ENCODE results near the gene CD2AP.

Gene CD2AP

DNA sequence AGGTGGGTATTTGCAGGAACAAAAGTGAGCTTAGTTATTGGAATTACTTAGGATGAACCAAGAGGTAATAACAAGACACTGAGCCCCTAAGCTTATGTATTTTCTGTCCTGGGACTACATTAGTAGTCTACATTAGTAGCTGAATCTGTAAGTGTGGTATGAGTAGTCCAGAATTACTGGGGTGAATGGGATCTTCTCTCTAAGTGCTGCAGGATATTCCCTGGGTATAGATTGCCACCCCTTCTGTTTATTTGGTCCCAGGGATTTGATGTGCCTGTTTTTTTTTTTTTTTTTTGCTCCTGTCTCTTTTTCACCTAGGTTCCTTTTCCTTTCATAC is 5.9 kb downstream of the CD2AP start:
- no peak; the same call in 2 of the 3 replicates for ATAC-seq

DNA sequence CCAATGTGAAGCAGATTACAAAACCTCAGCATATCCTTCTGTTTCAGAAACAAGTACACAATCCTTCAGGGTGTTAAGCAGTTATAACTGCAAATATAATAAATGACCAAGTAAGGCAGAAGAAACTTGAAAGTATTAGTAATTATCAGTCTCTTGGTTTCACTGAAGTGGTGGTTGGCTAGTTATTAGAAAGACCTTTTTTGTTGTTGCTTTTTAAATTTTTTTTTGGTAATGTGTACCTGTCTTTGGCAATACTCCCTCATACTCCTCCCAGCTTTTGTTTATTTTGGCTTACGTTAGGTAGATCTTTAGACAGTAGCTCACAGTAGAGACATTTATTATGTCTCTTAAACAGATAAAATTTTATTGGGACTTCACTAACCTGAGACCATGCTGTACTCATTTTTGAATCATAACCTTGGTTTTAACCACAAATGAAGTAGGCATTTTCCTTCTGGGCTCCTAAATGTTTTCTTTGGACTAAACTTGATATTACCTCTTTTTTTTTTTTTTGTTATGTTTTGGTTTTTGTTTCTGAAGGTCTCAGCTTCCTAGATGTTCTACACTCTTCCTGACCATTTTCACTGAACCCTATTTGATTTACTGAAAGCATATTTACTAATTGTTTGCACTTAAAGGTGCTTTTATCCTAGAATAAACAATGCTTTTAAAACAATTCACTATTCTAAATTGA is 6.4 kb downstream of the CD2AP start:
- ATAC-seq: peak; percentile 23; the same call in 1 of the 3 replicates

More for the DNA sequence above, 5.9 kb downstream of the CD2AP start:
- TF ChIP-seq RARB (CRISPR knock-in tag; IDR thresholded peaks at IDR 0.05) (no peak), ISL1 (CRISPR knock-in tag; IDR thresholded peaks at IDR 0.05) (no peak), OSR1 (CRISPR knock-in tag; IDR thresholded peaks at IDR 0.05) (no peak)
- TF ChIP-seq, protein P1, sequence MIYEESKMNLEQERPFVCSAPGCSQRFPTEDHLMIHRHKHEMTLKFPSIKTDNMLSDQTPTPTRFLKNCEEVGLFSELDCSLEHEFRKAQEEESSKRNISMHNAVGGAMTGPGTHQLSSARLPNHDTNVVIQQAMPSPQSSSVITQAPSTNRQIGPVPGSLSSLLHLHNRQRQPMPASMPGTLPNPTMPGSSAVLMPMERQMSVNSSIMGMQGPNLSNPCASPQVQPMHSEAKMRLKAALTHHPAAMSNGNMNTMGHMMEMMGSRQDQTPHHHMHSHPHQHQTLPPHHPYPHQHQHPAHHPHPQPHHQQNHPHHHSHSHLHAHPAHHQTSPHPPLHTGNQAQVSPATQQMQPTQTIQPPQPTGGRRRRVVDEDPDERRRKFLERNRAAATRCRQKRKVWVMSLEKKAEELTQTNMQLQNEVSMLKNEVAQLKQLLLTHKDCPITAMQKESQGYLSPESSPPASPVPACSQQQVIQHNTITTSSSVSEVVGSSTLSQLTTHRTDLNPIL (CRISPR knock-in tag; IDR thresholded peaks at IDR 0.05; ENCODE audit: low read depth): no peak

DNA sequence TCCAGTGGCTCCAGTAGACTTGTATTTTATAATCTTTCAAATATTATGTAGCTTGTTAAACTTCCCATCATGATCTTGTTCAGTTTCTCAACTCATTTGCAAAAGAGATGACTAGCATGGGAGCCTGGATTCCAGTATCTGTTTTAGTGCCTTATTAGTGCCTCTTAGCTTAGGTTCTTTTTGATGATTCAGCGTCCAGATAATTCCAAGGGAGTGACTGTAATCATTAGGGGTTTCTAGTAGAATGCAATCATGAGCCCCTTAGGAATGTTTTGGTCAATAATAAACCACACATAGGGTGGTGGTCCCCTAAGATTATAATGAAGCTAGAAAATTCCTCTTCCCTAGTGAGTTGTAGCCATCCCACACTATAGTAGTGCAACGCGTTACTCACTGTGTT is 7.0 kb downstream of the CD2AP start:
- peak; percentile 70 for ATAC-seq
- no peak for TF ChIP-seq OSR1 (CRISPR knock-in tag; IDR thresholded peaks at IDR 0.05)
- TF ChIP-seq TCF4 (CRISPR knock-in tag; IDR thresholded peaks at IDR 0.05; ENCODE audit: borderline replicate concordance): no peak
- no peak for TF ChIP-seq CSDC2 (CRISPR knock-in tag; IDR thresholded peaks at IDR 0.05)
- no peak for TF ChIP-seq ZFP30 (CRISPR knock-in tag; IDR thresholded peaks at IDR 0.05)
- no peak for TF ChIP-seq ISL1 (CRISPR knock-in tag; IDR thresholded peaks at IDR 0.05)
- TF ChIP-seq, protein P2, sequence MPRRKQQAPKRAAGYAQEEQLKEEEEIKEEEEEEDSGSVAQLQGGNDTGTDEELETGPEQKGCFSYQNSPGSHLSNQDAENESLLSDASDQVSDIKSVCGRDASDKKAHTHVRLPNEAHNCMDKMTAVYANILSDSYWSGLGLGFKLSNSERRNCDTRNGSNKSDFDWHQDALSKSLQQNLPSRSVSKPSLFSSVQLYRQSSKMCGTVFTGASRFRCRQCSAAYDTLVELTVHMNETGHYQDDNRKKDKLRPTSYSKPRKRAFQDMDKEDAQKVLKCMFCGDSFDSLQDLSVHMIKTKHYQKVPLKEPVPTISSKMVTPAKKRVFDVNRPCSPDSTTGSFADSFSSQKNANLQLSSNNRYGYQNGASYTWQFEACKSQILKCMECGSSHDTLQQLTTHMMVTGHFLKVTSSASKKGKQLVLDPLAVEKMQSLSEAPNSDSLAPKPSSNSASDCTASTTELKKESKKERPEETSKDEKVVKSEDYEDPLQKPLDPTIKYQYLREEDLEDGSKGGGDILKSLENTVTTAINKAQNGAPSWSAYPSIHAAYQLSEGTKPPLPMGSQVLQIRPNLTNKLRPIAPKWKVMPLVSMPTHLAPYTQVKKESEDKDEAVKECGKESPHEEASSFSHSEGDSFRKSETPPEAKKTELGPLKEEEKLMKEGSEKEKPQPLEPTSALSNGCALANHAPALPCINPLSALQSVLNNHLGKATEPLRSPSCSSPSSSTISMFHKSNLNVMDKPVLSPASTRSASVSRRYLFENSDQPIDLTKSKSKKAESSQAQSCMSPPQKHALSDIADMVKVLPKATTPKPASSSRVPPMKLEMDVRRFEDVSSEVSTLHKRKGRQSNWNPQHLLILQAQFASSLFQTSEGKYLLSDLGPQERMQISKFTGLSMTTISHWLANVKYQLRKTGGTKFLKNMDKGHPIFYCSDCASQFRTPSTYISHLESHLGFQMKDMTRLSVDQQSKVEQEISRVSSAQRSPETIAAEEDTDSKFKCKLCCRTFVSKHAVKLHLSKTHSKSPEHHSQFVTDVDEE (CRISPR knock-in tag; IDR thresholded peaks at IDR 0.05): no peak
- no peak for TF ChIP-seq PPARA (CRISPR knock-in tag; IDR thresholded peaks at IDR 0.05; ENCODE audit: borderline replicate concordance)
- no peak for TF ChIP-seq ZNF70 (CRISPR knock-in tag; IDR thresholded peaks at IDR 0.05)
- no peak for TF ChIP-seq ZNF565 (CRISPR knock-in tag; conservative IDR thresholded peaks at IDR 0.05; ENCODE audit: low read depth)

More for the DNA sequence above, 6.4 kb downstream of the CD2AP start:
- peak; percentile 5; the same call in 1 of the 2 replicates for TF ChIP-seq ISL1 (CRISPR knock-in tag; IDR thresholded peaks at IDR 0.05)
- TF ChIP-seq CSDC2 (CRISPR knock-in tag; IDR thresholded peaks at IDR 0.05): no peak

DNA sequence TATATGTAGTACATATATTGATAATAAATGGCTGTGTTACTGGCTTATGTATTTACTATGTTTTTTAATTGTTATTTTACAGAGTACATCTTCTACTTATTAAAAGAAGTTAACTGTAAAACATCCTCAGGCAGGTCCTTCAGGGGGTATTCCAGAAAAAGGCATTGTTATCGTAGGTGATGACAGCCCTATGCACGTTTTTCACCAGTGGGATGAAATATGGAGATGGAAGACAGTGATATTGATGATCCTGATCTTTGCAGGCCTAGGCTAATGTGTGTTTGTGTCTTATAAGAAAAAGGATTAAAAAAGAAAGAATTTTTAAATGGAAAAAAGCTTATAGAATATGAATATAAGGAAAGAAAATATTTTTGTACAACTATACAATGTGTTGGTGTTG is 7.5 kb downstream of the CD2AP start:
- no peak for ATAC-seq
- no peak for TF ChIP-seq ZC3H10 (CRISPR knock-in tag; IDR thresholded peaks at IDR 0.05)
- TF ChIP-seq, protein P3, sequence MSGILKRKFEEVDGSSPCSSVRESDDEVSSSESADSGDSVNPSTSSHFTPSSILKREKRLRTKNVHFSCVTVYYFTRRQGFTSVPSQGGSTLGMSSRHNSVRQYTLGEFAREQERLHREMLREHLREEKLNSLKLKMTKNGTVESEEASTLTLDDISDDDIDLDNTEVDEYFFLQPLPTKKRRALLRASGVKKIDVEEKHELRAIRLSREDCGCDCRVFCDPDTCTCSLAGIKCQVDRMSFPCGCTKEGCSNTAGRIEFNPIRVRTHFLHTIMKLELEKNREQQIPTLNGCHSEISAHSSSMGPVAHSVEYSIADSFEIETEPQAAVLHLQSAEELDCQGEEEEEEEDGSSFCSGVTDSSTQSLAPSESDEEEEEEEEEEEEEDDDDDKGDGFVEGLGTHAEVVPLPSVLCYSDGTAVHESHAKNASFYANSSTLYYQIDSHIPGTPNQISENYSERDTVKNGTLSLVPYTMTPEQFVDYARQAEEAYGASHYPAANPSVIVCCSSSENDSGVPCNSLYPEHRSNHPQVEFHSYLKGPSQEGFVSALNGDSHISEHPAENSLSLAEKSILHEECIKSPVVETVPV (CRISPR knock-in tag; IDR thresholded peaks at IDR 0.05): no peak
- no peak for TF ChIP-seq RARB (CRISPR knock-in tag; IDR thresholded peaks at IDR 0.05)
- TF ChIP-seq, protein P1 (CRISPR knock-in tag; IDR thresholded peaks at IDR 0.05; ENCODE audit: low read depth): no peak
- TF ChIP-seq, protein P4, sequence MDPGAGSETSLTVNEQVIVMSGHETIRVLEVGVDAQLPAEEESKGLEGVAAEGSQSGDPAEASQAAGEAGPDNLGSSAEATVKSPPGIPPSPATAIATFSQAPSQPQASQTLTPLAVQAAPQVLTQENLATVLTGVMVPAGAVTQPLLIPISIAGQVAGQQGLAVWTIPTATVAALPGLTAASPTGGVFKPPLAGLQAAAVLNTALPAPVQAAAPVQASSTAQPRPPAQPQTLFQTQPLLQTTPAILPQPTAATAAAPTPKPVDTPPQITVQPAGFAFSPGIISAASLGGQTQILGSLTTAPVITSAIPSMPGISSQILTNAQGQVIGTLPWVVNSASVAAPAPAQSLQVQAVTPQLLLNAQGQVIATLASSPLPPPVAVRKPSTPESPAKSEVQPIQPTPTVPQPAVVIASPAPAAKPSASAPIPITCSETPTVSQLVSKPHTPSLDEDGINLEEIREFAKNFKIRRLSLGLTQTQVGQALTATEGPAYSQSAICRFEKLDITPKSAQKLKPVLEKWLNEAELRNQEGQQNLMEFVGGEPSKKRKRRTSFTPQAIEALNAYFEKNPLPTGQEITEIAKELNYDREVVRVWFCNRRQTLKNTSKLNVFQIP (CRISPR knock-in tag; IDR thresholded peaks at IDR 0.05; ENCODE audit: borderline replicate concordance, low read depth): no peak
- TF ChIP-seq, protein P2 (CRISPR knock-in tag; IDR thresholded peaks at IDR 0.05): no peak
- TF ChIP-seq GLIS3 (CRISPR knock-in tag; IDR thresholded peaks at IDR 0.05): no peak
- TF ChIP-seq, protein P5, sequence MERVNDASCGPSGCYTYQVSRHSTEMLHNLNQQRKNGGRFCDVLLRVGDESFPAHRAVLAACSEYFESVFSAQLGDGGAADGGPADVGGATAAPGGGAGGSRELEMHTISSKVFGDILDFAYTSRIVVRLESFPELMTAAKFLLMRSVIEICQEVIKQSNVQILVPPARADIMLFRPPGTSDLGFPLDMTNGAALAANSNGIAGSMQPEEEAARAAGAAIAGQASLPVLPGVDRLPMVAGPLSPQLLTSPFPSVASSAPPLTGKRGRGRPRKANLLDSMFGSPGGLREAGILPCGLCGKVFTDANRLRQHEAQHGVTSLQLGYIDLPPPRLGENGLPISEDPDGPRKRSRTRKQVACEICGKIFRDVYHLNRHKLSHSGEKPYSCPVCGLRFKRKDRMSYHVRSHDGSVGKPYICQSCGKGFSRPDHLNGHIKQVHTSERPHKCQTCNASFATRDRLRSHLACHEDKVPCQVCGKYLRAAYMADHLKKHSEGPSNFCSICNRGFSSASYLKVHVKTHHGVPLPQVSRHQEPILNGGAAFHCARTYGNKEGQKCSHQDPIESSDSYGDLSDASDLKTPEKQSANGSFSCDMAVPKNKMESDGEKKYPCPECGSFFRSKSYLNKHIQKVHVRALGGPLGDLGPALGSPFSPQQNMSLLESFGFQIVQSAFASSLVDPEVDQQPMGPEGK (CRISPR knock-in tag; IDR thresholded peaks at IDR 0.05; ENCODE audit: borderline replicate concordance): no peak
- TF ChIP-seq ARNTL (CRISPR knock-in tag; IDR thresholded peaks at IDR 0.05; ENCODE audit: borderline replicate concordance, low read depth): no peak
- TF ChIP-seq OSR1 (CRISPR knock-in tag; IDR thresholded peaks at IDR 0.05): no peak
- TF ChIP-seq ZNF70 (CRISPR knock-in tag; IDR thresholded peaks at IDR 0.05): no peak
- no peak for TF ChIP-seq ZFP3 (CRISPR knock-in tag; IDR thresholded peaks at IDR 0.05)
- TF ChIP-seq TOX (CRISPR knock-in tag; IDR thresholded peaks at IDR 0.05; ENCODE audit: borderline replicate concordance): no peak
- no peak for TF ChIP-seq BACH2 (CRISPR knock-in tag; IDR thresholded peaks at IDR 0.05; ENCODE audit: borderline replicate concordance)
- no peak for TF ChIP-seq ISL1 (CRISPR knock-in tag; IDR thresholded peaks at IDR 0.05)
- TF ChIP-seq ESRRG (CRISPR knock-in tag; IDR thresholded peaks at IDR 0.05): no peak
- TF ChIP-seq ZNF8 (CRISPR knock-in tag; IDR thresholded peaks at IDR 0.05): no peak
- no peak for TF ChIP-seq PPARA (CRISPR knock-in tag; IDR thresholded peaks at IDR 0.05; ENCODE audit: borderline replicate concordance)

Measured in SK-N-SH treated with all-trans-retinoic acid at 6 μM for 48 hours (cell line).